LNCaP clone FGC (cell line): ENCODE results near the gene FAM162A.

Experiments used
- DNase-seq: peaks from one replicate; pipeline ENCODE4 v3.0.0-alpha.2; 2011; ENCODE audit warnings: low read depth
- H3K4me3 ChIP-seq: 2 replicates; pipeline ENCODE4 v1.5.1; 2011; ENCODE audit warnings: mild to moderate bottlenecking, low read depth, low read length, control low read depth
- TF ChIP-seq, protein P1 (sequence below): IDR thresholded peaks from 2 replicates; pipeline ENCODE4 v1.5.1; 2012; ENCODE audit warnings: mild to moderate bottlenecking; ENCODE audit not compliant: control insufficient read depth, insufficient read depth; ENCODE audit errors: extremely low read depth

The FAM162A gene

GRCh38 chr3:122383771-122384697 lies at the start of gene FAM162A:
Gene FAM162A, plus strand, starts transcription at chr3:122384182. Its CDS starts 84 bp downstream, at chr3:122384266.
- TF ChIP-seq, protein P1, sequence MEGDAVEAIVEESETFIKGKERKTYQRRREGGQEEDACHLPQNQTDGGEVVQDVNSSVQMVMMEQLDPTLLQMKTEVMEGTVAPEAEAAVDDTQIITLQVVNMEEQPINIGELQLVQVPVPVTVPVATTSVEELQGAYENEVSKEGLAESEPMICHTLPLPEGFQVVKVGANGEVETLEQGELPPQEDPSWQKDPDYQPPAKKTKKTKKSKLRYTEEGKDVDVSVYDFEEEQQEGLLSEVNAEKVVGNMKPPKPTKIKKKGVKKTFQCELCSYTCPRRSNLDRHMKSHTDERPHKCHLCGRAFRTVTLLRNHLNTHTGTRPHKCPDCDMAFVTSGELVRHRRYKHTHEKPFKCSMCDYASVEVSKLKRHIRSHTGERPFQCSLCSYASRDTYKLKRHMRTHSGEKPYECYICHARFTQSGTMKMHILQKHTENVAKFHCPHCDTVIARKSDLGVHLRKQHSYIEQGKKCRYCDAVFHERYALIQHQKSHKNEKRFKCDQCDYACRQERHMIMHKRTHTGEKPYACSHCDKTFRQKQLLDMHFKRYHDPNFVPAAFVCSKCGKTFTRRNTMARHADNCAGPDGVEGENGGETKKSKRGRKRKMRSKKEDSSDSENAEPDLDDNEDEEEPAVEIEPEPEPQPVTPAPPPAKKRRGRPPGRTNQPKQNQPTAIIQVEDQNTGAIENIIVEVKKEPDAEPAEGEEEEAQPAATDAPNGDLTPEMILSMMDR: peak; percentile 89
- H3K4me3 ChIP-seq: peak within 1 kb of the TSS; percentile 89
- DNase-seq: peak; percentile 83

DNA sequence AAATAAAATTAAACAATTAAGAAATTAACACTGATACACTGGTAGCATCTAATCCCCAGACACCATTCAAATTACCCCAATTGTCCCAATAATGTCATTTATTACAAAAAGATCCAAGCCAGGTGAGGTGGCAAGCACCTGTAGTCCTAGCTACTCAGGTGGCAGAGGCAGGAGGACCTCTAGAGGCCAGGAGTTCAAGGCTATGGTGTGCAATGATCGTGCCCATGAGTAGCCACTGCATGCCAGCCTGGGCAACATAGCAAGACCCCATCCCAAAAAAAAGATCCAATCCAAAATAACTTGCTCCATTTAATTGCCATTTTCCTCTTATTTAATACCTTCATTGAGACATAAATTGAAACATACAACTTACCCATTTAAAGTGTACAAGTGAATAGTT lies 41.2 kb upstream of the FAM162A start:
- no peak overlapping the region for H3K4me3 ChIP-seq
- no peak for DNase-seq
- TF ChIP-seq, protein P1: no peak

DNA sequence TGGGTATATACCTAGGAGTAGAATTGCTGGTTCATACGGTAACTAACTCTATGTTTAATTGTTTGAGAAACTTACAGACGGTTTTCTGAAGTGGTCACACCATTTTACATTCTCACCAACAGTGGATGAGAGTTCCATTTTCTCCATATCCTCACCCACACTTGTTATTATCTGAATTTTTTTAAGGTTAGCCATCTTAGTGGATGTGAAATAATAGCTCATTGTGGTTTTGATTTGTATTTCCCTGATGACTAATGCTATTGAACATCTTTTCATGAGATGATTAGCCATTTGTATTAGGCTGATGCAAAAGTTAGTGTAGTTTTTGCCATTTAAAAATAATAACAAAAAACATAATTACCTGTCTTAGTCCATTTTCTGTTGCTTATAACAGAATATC lies 40.3 kb upstream of the FAM162A start:
- no peak for DNase-seq
- TF ChIP-seq, protein P1: no peak
- H3K4me3 ChIP-seq: no peak overlapping the region

DNA sequence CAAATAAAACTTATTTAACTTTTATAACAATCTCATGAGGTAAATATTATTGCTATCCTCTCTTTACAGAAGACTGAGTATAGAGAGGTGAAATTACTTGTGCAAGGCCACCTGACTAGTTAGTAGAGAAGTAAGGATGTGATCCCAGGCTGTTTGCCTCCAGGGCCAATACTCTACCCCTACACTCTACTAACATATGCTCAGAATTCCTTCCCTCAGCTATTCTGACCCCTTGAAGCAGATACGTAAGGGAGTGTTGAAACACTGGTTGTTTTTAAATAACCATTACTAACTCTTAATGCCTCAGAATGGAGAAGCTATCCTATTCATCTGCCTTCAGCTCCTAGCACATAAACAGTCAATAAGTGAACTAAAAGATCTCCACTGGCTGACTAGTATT lies 34.8 kb upstream of the FAM162A start:
- TF ChIP-seq, protein P1: no peak
- no peak for DNase-seq
- H3K4me3 ChIP-seq: no peak overlapping the region

DNA sequence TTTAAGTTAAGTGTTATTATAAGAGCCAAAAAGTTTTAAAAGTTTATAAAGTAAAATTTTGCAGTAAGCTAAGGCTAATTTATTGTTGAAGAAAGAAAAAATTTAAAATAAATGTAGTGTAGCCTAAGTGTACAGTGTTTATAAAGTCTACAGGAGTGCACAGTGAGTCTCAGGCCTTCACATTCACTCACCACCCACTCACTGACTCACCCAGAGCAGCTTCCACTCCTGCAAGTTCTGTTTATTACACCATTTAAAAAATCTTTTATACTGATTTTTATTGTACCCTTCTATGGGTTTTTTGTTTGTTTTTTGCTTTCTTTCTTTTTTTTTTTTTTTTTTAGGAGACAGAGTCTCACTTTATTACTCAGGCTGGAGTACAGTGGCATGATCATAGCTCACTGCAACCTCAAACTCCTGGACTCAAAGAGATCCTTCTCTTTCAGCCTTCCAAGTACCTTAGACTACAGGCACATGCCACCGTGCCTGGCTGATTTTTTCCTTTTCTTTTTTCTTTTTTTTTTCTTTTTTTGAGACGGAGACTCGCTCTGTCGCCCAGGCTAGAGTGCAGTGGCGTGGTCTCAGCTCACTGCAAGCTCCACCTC lies 33.1 kb upstream of the FAM162A start:
- TF ChIP-seq, protein P1: no peak
- no peak overlapping the region for H3K4me3 ChIP-seq
- no peak for DNase-seq

DNA sequence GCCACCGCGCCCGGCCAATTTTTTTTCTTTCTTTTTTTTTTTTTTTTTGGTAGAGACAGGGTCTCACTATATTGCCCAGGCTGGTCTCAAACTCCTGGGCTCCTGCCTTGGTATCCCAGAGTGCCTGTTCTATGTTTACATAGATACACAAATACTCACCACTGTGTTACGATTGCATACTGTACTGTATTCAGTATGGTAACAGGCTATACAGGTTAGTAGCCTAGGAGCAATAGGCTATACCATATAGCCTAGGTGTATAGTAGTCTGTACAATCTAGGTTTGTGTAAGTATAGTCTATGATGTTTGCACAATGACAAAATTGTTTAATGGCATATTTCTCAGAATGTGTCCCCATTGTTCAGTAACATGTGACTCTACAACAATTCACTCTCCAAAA lies 32.4 kb upstream of the FAM162A start:
- TF ChIP-seq, protein P1: no peak
- no peak overlapping the region for H3K4me3 ChIP-seq
- no peak for DNase-seq

- H3K4me3 ChIP-seq: no peak overlapping the region
- TF ChIP-seq, protein P1: no peak
- no peak for DNase-seq
These were observed 30.8 kb upstream of the FAM162A start for GRCh38 chr3:122353215-122353614.
